ENCODE data around the gene C11orf21. TPM values are rescaled to one million over a fixed set of nuclear protein-coding genes. Genes with fewer than 3 reads are reported as not detected.

C11orf21 gene
- total RNA-seq, 2 experiments from 2014 or later = 66.4 to 81.0 TPM

GRCh38 chr11:2331404-2331803, 29.7 kb upstream of the C11orf21 start:
- no peak overlapping the region for H3K4me3 Mint-ChIP-seq
- CTCF ChIA-PET = no interaction called here
- POLR2A ChIA-PET = no interaction called here
- H3K27me3 Mint-ChIP-seq = no peaks in the 10 kb centered on the region
- H3K27ac Mint-ChIP-seq = no peak overlapping the region
- peaks cover 11% of the 10 kb centered on the region for H3K9me3 Mint-ChIP-seq
- no peaks in the 10 kb centered on the region for H3K36me3 Mint-ChIP-seq (ENCODE audit: low read depth)
- DNase-seq = no peak
- H3K4me1 Mint-ChIP-seq = no peaks in the 10 kb centered on the region

GRCh38 chr11:2330696-2331095, 29.0 kb upstream of the C11orf21 start:
- DNase-seq = no peak
- no peak overlapping the region for H3K27ac Mint-ChIP-seq
- POLR2A ChIA-PET = no interaction called here
- no peaks in the 10 kb centered on the region for H3K4me1 Mint-ChIP-seq
- CTCF ChIA-PET = no interaction called here
- H3K27me3 Mint-ChIP-seq = no peaks in the 10 kb centered on the region
- no peak overlapping the region for H3K4me3 Mint-ChIP-seq
- no peaks in the 10 kb centered on the region for H3K36me3 Mint-ChIP-seq (ENCODE audit: low read depth)
- H3K9me3 Mint-ChIP-seq = peaks cover 11% of the 10 kb centered on the region

GRCh38 chr11:2329551-2329950, 27.8 kb upstream of the C11orf21 start:
- H3K27ac Mint-ChIP-seq = no peak overlapping the region
- ChIA-PET POLR2A (no interaction called here), CTCF (no interaction called here)

GRCh38 chr11:2328656-2329354, 27.1 kb upstream of the C11orf21 start:
- no peak overlapping the region for H3K4me3 Mint-ChIP-seq
- no peaks in the 10 kb centered on the region for H3K4me1 Mint-ChIP-seq
- ChIA-PET CTCF (no interaction called here), POLR2A (no interaction called here)
- H3K9me3 Mint-ChIP-seq = peaks cover 11% of the 10 kb centered on the region
- H3K27ac Mint-ChIP-seq = no peak overlapping the region
- peaks cover 2% of the 10 kb centered on the region for H3K27me3 Mint-ChIP-seq
- no peak for DNase-seq
- no peaks in the 10 kb centered on the region for H3K36me3 Mint-ChIP-seq (ENCODE audit: low read depth)

More at GRCh38 chr11:2329551-2329950, 27.8 kb upstream of the C11orf21 start:
- H3K36me3 Mint-ChIP-seq (ENCODE audit: low read depth) = no peaks in the 10 kb centered on the region
- no peak for DNase-seq
- peaks cover under 1% of the 10 kb centered on the region for H3K27me3 Mint-ChIP-seq
- H3K4me3 Mint-ChIP-seq = no peak overlapping the region
- peaks cover 11% of the 10 kb centered on the region for H3K9me3 Mint-ChIP-seq
- no peaks in the 10 kb centered on the region for H3K4me1 Mint-ChIP-seq

GRCh38 chr11:2328021-2328420, 26.3 kb upstream of the C11orf21 start:
- ChIA-PET POLR2A (no interaction called here), CTCF (no interaction called here)
- Mint-ChIP-seq H3K27ac (no peak overlapping the region), H3K4me3 (no peak overlapping the region), H3K27me3 (peaks cover 6% of the 10 kb centered on the region), H3K36me3 (ENCODE audit: low read depth) (no peaks in the 10 kb centered on the region), H3K9me3 (peaks cover 11% of the 10 kb centered on the region), H3K4me1 (no peaks in the 10 kb centered on the region)
- DNase-seq = no peak

GRCh38 chr11:2327032-2327431, 25.3 kb upstream of the C11orf21 start:
- H3K27me3 Mint-ChIP-seq = peaks cover 14% of the 10 kb centered on the region
- POLR2A ChIA-PET = no interaction called here
- no peaks in the 10 kb centered on the region for H3K36me3 Mint-ChIP-seq (ENCODE audit: low read depth)
- H3K27ac Mint-ChIP-seq = no peak overlapping the region
- no peak for DNase-seq
- H3K4me3 Mint-ChIP-seq = no peak overlapping the region
- peaks cover 11% of the 10 kb centered on the region for H3K9me3 Mint-ChIP-seq
- H3K4me1 Mint-ChIP-seq = no peaks in the 10 kb centered on the region
- CTCF ChIA-PET = no interaction called here

GRCh38 chr11:2325719-2326118, 24.0 kb upstream of the C11orf21 start:
- POLR2A ChIA-PET = no interaction called here
- H3K27ac Mint-ChIP-seq = no peak overlapping the region
- DNase-seq = no peak
- H3K9me3 Mint-ChIP-seq = peaks cover 5% of the 10 kb centered on the region
- H3K27me3 Mint-ChIP-seq = peaks cover 22% of the 10 kb centered on the region
- H3K4me3 Mint-ChIP-seq = no peak overlapping the region
- no peaks in the 10 kb centered on the region for H3K36me3 Mint-ChIP-seq (ENCODE audit: low read depth)
- no peaks in the 10 kb centered on the region for H3K4me1 Mint-ChIP-seq
- CTCF ChIA-PET = interaction anchor here (1.6 kb wide), 1 partner anchor 20 kb away, joined by 3 read pairs; no protein-coding TSS in a partner anchor

GRCh38 chr11:2325123-2325522, 23.4 kb upstream of the C11orf21 start:
- peaks cover 22% of the 10 kb centered on the region for H3K27me3 Mint-ChIP-seq
- no peaks in the 10 kb centered on the region for H3K4me1 Mint-ChIP-seq
- DNase-seq = no peak
- ChIA-PET CTCF (interaction anchor here (1.6 kb wide), 1 partner anchor 19 kb away, joined by 3 read pairs; no protein-coding TSS in a partner anchor), POLR2A (no interaction called here)
- H3K9me3 Mint-ChIP-seq = peaks cover 2% of the 10 kb centered on the region
- H3K27ac Mint-ChIP-seq = no peak overlapping the region
- no peaks in the 10 kb centered on the region for H3K36me3 Mint-ChIP-seq (ENCODE audit: low read depth)
- no peak overlapping the region for H3K4me3 Mint-ChIP-seq

GRCh38 chr11:2321311-2321683, 19.6 kb upstream of the C11orf21 start:
- Mint-ChIP-seq H3K9me3 (no peaks in the 10 kb centered on the region), H3K27me3 (peaks cover 27% of the 10 kb centered on the region), H3K36me3 (ENCODE audit: low read depth) (no peaks in the 10 kb centered on the region), H3K4me3 (no peak overlapping the region), H3K27ac (no peak overlapping the region), H3K4me1 (no peaks in the 10 kb centered on the region)
- ChIA-PET POLR2A (interaction anchor here (0.5 kb wide), 1 partner anchor 15 kb away, joined by 5 read pairs; no protein-coding TSS in a partner anchor), CTCF (no interaction called here)
- DNase-seq = no peak

GRCh38 chr11:2320568-2321310, 19.0 kb upstream of the C11orf21 start:
- CTCF ChIA-PET = interaction anchor here (1.4 to 1.6 kb wide), 2 partner anchors 16 to 100 kb away, joined by 3 to 4 read pairs; no protein-coding TSS in a partner anchor

GRCh38 chr11:2319791-2320472, 18.2 kb upstream of the C11orf21 start:
- H3K27ac Mint-ChIP-seq = no peak overlapping the region
- H3K27me3 Mint-ChIP-seq = peaks cover 27% of the 10 kb centered on the region
- no peaks in the 10 kb centered on the region for H3K36me3 Mint-ChIP-seq (ENCODE audit: low read depth)
- ChIA-PET CTCF (interaction anchor here (0.6 to 1.6 kb wide), 3 partner anchors 15 to 101 kb away, joined by 3 to 4 read pairs (median 4); no protein-coding TSS in a partner anchor), POLR2A (interaction anchor here (0.6 kb wide), 1 partner anchor 14 kb away, joined by 3 read pairs; no protein-coding TSS in a partner anchor)
- DNase-seq = no peak
- no peak overlapping the region for H3K4me3 Mint-ChIP-seq
- H3K9me3 Mint-ChIP-seq = no peaks in the 10 kb centered on the region
- no peaks in the 10 kb centered on the region for H3K4me1 Mint-ChIP-seq

More at GRCh38 chr11:2320568-2321310, 19.0 kb upstream of the C11orf21 start:
- Mint-ChIP-seq H3K9me3 (no peaks in the 10 kb centered on the region), H3K4me1 (no peaks in the 10 kb centered on the region), H3K36me3 (ENCODE audit: low read depth) (no peaks in the 10 kb centered on the region), H3K4me3 (no peak overlapping the region), H3K27ac (no peak overlapping the region), H3K27me3 (peaks cover 27% of the 10 kb centered on the region)
- DNase-seq = no peak
- POLR2A ChIA-PET = interaction anchor here (0.5 to 0.6 kb wide), 2 partner anchors 15 to 16 kb away, joined by 3 to 5 read pairs; no protein-coding TSS in a partner anchor

- no peak overlapping the region for H3K4me3 Mint-ChIP-seq
- no peaks in the 10 kb centered on the region for H3K9me3 Mint-ChIP-seq
- H3K27me3 Mint-ChIP-seq = peaks cover 25% of the 10 kb centered on the region
- no peak overlapping the region for H3K27ac Mint-ChIP-seq
- no peaks in the 10 kb centered on the region for H3K36me3 Mint-ChIP-seq (ENCODE audit: low read depth)
- ChIA-PET CTCF (no interaction called here), POLR2A (no interaction called here)
- no peak for DNase-seq
- H3K4me1 Mint-ChIP-seq = no peaks in the 10 kb centered on the region
Observed at GRCh38 chr11:2318707-2319106, 17.0 kb upstream of the C11orf21 start.

GRCh38 chr11:2318123-2318522, 16.4 kb upstream of the C11orf21 start:
- no peak overlapping the region for H3K27ac Mint-ChIP-seq
- POLR2A ChIA-PET = no interaction called here
- no peak overlapping the region for H3K4me3 Mint-ChIP-seq
- CTCF ChIA-PET = no interaction called here
- H3K27me3 Mint-ChIP-seq = peaks cover 21% of the 10 kb centered on the region
- no peaks in the 10 kb centered on the region for H3K9me3 Mint-ChIP-seq
- no peaks in the 10 kb centered on the region for H3K36me3 Mint-ChIP-seq (ENCODE audit: low read depth)
- no peaks in the 10 kb centered on the region for H3K4me1 Mint-ChIP-seq
- no peak for DNase-seq

All from activated CD4-positive, alpha-beta T cell treated with anti-CD3 and anti-CD28 coated beads, Interleukin-2, amount 10 ng/mL, durations not matched to agents 7 days and 5 days (primary cell).